Right atrium auricular region (tissue), 2 donors: ENCODE measurements around the gene ECSIT. TPM values are rescaled to one million over a fixed set of nuclear protein-coding genes. Genes with fewer than 3 reads are reported as not detected.

Experiments used
- DNase-seq: peaks from one replicate; pipeline ENCODE4 v3.0.0-alpha.2; 2019; ENCODE audit warnings: low spot score
- H3K27ac ChIP-seq, 2 donors: fragments of 200-600 bp; sonication (generic); 1 replicate in 1 of 2; 2 replicates in 1 of 2; pipeline ENCODE4 v1.5.1; 2016 to 2019
- H3K27me3 ChIP-seq, 2 donors: fragments of 200-600 bp; sonication (generic); one replicate each; pipeline versions ENCODE4 v1.5.1 to v1.6.0; 2017 to 2019
- H3K36me3 ChIP-seq: fragments of 200-600 bp; sonication (generic); one replicate; pipeline ENCODE4 v1.5.1; 2016
- H3K4me1 ChIP-seq, 2 donors: fragments of 200-600 bp; sonication (generic); one replicate each; pipeline versions ENCODE4 v1.5.1 to v1.6.0; 2017 to 2019
- H3K4me3 ChIP-seq, 2 donors: fragments of 200-600 bp; sonication (generic); 1 replicate in 1 of 2; 2 replicates in 1 of 2; pipeline ENCODE4 v1.5.1; 2017 to 2019; ENCODE audit warnings: mild to moderate bottlenecking in 1 of 2, moderate library complexity in 1 of 2
- H3K9me3 ChIP-seq, 2 donors: fragments of 200-600 bp; sonication (generic); one replicate each; pipeline ENCODE4 v1.5.1; 2019
- total RNA-seq, 2 donors: library from RNA; depleted of rRNA; stranded (reverse); fragments of >200 nt; gene quantifications; one replicate each; pipeline ENCODE4 v1.1.0, GENCODE V29; 2016
- TF ChIP-seq, protein P1 (sequence below), 2 donors: fragments of 200-600 bp; sonication (generic); IDR thresholded peaks; one replicate each; pipeline ENCODE4 v1.5.1; 2019; ENCODE audit warnings: antibody characterized with exemption in 2 of 2

The ECSIT gene
- total RNA-seq, 2 donors from 2014 or later: 83.6 to 126 TPM

DNA sequence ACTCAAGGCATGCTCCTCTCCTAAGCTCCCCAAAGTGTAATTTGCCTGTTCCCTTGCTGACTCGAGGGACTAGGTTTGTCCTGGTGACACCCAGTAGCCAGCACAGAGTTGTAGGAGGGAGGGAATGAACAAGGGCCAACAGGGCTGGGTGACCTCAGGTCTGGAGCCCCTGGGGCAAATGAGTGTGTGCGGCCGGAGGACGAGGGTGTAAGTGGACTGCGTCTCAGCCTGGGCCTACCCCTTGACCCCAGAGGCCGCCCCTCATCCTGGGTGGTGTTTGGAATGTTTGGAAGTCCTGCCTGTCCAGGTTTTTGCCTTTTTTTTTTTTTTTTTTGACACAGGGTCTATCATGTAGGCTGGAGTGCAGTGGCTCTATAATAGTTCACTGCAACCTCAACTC lies 22.0 kb downstream of the ECSIT start:
- no peaks in the 10 kb centered on the region for H3K27me3 ChIP-seq
- peaks cover 11% of the 10 kb centered on the region for H3K36me3 ChIP-seq

DNA sequence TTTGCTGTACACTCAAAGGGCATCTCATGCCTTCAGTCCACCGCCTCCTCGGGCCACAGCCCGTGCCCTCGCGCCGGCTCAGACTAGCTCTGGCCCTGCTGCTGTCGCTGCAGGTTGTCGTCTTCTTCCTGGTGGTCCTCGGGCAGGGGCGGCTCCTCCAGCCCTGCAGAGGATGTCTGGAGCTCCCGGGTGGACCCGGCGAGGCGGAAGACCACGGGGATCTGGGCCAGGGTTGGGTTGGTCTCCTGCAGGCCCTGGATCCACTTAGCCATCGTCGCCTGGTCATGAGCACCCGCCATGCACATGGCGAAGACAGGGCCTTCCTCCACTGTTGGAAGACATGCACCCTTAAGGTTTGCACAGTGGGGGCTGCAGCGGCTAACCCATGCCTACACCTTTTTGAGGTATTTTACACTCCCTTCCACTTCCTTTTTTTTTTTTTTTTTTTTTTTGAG lies 22.8 kb downstream of the ECSIT start:
- Histone ChIP-seq H3K4me3 (peak overlapping the region; percentile 89 to 92), H3K9me3 (no peaks in the 10 kb centered on the region), H3K4me1 (peaks cover 0 to 6% of the 10 kb centered on the region in 2 donors), H3K27me3 (no peaks in the 10 kb centered on the region), H3K27ac (peak overlapping the region; percentile 94 to 97), H3K36me3 (peaks cover 2% of the 10 kb centered on the region)
- TF ChIP-seq, protein P1, sequence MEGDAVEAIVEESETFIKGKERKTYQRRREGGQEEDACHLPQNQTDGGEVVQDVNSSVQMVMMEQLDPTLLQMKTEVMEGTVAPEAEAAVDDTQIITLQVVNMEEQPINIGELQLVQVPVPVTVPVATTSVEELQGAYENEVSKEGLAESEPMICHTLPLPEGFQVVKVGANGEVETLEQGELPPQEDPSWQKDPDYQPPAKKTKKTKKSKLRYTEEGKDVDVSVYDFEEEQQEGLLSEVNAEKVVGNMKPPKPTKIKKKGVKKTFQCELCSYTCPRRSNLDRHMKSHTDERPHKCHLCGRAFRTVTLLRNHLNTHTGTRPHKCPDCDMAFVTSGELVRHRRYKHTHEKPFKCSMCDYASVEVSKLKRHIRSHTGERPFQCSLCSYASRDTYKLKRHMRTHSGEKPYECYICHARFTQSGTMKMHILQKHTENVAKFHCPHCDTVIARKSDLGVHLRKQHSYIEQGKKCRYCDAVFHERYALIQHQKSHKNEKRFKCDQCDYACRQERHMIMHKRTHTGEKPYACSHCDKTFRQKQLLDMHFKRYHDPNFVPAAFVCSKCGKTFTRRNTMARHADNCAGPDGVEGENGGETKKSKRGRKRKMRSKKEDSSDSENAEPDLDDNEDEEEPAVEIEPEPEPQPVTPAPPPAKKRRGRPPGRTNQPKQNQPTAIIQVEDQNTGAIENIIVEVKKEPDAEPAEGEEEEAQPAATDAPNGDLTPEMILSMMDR (IDR thresholded peaks at IDR 0.05): no peak
- no peak for DNase-seq

More for the DNA sequence above, 22.0 kb downstream of the ECSIT start:
- H3K9me3 ChIP-seq: no peaks in the 10 kb centered on the region
- no peak for DNase-seq
- no peak overlapping the region for H3K4me3 ChIP-seq
- TF ChIP-seq, protein P1 (IDR thresholded peaks at IDR 0.05): no peak
- H3K4me1 ChIP-seq: peaks cover 0 to 6% of the 10 kb centered on the region in 2 donors
- H3K27ac ChIP-seq: no peak overlapping the region

DNA sequence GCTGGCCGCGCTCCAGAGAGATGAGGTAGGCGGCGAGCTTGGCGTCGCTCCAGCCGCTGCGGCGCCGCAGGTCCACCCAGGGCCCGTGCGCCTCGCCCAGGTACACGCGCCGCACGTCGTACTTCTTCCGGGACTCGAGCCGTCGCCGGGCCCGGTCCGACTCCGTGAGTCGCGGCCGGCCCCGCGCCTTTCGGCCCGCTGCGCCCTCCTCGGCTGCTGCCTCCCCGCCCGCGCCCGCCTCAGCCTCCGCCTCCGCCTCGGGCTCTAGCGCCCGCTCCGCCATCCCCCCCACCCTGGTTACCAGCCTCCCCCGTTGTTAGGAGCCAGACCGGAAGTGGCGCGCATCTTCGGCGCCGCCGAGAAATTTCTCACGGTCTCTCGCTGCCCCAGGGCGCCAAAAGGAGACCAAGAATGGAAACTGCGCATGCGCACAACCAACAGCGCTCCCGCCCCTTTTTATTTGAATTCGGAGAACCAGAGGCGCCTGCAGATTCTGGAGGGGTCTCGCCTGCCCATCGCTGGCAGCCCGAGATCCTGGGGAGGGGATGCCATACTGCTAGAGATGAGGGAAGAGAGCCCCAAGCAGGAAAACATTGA lies 23.3 kb downstream of the ECSIT start, which contains the start of gene ZNF653:
TSS of gene ZNF653 (minus strand) at position 336 of the 597 bp plus-strand sequence. CDS start at position 283, 53 bp downstream.
- H3K27me3 ChIP-seq: no peaks in the 10 kb centered on the region
- no peaks in the 10 kb centered on the region for H3K36me3 ChIP-seq
- DNase-seq: peak; percentile 95
- TF ChIP-seq, protein P1 (IDR thresholded peaks at IDR 0.05): no peak
- H3K4me1 ChIP-seq: peaks cover 0 to 6% of the 10 kb centered on the region in 2 donors
- H3K4me3 ChIP-seq: peak within 1 kb of the TSS; percentile 89 to 92
- H3K9me3 ChIP-seq: no peaks in the 10 kb centered on the region
- peak within 1 kb of the TSS; percentile 94 to 97 for H3K27ac ChIP-seq

DNA sequence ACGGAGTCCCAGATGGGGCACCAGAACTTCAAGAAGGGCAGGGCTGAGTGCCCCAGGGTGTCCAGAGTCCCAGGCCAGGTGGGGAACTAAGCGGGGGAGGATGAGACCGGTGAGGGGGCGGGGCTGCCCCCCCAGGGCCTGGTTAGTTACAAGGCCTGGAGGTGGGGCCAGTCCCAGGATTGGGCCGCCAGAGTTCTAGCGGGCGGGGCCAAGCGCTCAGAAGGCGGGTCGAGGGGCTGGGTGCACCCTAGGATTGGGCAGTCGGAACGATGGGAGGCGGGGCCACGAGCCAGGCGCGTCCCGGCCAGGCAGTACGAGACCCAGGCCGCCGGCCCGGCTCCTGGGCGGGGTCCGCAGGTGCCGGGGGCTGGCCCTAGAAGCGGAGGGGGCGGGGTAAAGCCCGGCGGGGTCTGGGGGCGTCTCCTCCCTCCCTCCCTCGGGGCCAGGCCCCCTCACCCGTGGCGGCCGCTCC lies 23.9 kb downstream of the ECSIT start:
- TF ChIP-seq, protein P1 (IDR thresholded peaks at IDR 0.05): no peak
- Histone ChIP-seq H3K27ac (peak overlapping the region; percentile 94 to 97), H3K4me1 (peaks cover 0 to 6% of the 10 kb centered on the region in 2 donors), H3K36me3 (no peaks in the 10 kb centered on the region), H3K4me3 (peak overlapping the region; percentile 89 to 92), H3K27me3 (no peaks in the 10 kb centered on the region), H3K9me3 (no peaks in the 10 kb centered on the region)
- peak; percentile 96 for DNase-seq

DNA sequence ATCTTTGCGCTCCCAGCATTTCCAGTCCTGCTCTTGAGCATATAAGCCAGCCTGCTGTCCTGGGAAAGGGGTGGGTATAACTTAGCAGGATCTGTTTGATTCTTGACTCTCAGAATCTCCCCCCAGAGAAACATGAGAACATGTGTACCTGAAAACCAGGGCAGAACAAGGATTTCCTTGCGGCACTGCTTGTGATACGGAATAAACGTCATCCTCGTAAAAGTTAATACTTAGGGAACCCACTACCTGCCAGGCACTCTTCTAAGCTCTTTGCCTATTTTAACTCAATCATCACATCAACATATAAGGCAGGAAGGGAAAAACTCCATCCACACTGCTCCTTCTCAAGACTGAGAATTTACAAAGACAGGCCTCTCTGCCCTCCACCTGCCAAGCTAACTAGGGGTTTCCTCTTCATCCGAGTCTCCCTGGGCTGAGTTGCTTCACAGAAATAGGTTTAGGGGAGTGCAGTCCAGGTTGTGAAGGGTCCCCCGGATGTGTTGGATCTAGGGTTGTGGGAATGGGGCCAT lies 24.4 kb downstream of the ECSIT start:
- TF ChIP-seq, protein P1 (IDR thresholded peaks at IDR 0.05): no peak
- Histone ChIP-seq H3K27ac (peak overlapping the region; percentile 94 to 97), H3K27me3 (no peaks in the 10 kb centered on the region), H3K4me1 (peaks cover 0 to 6% of the 10 kb centered on the region in 2 donors), H3K36me3 (no peaks in the 10 kb centered on the region), H3K9me3 (no peaks in the 10 kb centered on the region), H3K4me3 (peak overlapping the region; percentile 89 to 92)
- DNase-seq: no peak
